OCI-LY3 (cell line): ENCODE results near the gene GPR55.

ENCODE experiments used
- H2AFZ ChIP-seq: fragments of 200-600, 300-600 bp; shearing (Covaris generic); 2 replicates; pipeline ENCODE4 v1.6.0; 2014; ENCODE audit warnings: antibody characterized with exemption, low read depth, low read length
- H3K27ac ChIP-seq: fragments of 200-600, 300-600 bp; sonication (generic); 2 replicates; pipeline ENCODE4 v1.5.1; 2014; ENCODE audit warnings: mild to moderate bottlenecking, low read length, moderate library complexity, mixed read lengths
- H3K27me3 ChIP-seq: fragments of 200-600, 300-600 bp; sonication (generic); 2 replicates; pipeline ENCODE4 v1.6.1; 2014; ENCODE audit warnings: low read depth, low read length, mixed read lengths
- H3K36me3 ChIP-seq: fragments of 200-600, 300-600 bp; sonication (generic); replicated peaks from 2 replicates; pipeline ENCODE3; 2014; ENCODE audit warnings: low read depth, low read length, mixed read lengths
- H3K4me1 ChIP-seq: fragments of 300-600, 200-600 bp; sonication (generic); 2 replicates; pipeline ENCODE4 v1.6.1; 2014; ENCODE audit warnings: low read length, mixed read lengths
- H3K4me2 ChIP-seq: fragments of 200-600, 300-600 bp; sonication (generic); 2 replicates; pipeline ENCODE4 v1.6.1; 2014; ENCODE audit warnings: low read length, mixed read lengths
- H3K4me3 ChIP-seq: fragments of 300-600, 200-600 bp; sonication (generic); 2 replicates; pipeline ENCODE4 v1.5.1; 2014; ENCODE audit warnings: antibody characterized with exemption, mild to moderate bottlenecking, low read length, moderate library complexity
- H3K79me2 ChIP-seq: fragments of 300-600, 200-600 bp; shearing (Covaris generic); 2 replicates; pipeline ENCODE4 v1.6.1; 2014; ENCODE audit warnings: mild to moderate bottlenecking, low read length, mixed read lengths
- H3K9ac ChIP-seq: fragments of 300-600, 200-600 bp; shearing (Covaris generic); 2 replicates; pipeline ENCODE4 v1.6.0; 2014; ENCODE audit warnings: mild to moderate bottlenecking, low read length, moderate library complexity
- H3K9me3 ChIP-seq: fragments of 200-600, 300-600 bp; shearing (Covaris generic); 2 replicates; pipeline ENCODE4 v1.6.1; 2014; ENCODE audit warnings: low read length, mixed read lengths; ENCODE audit not compliant: insufficient read depth
- H4K20me1 ChIP-seq: fragments of 200-600, 300-600 bp; sonication (generic); 2 replicates; pipeline ENCODE4 v1.6.1; 2016; ENCODE audit warnings: low read length, mixed read lengths; ENCODE audit not compliant: insufficient read depth
- CTCF ChIP-seq: fragments of 200-600, 300-600 bp; sonication (generic); IDR thresholded peaks from 2 replicates; pipeline ENCODE4 v1.5.1; 2014; ENCODE audit warnings: antibody characterized with exemption, low read length, low read depth
- EZH2phosphoT487 ChIP-seq: fragments of 200-600 bp; shearing (Covaris generic); IDR thresholded peaks from 2 replicates; pipeline ENCODE4 v1.6.1; 2018; ENCODE audit warnings: antibody characterized with exemption, mixed run types, low read depth

The GPR55 gene

DNA sequence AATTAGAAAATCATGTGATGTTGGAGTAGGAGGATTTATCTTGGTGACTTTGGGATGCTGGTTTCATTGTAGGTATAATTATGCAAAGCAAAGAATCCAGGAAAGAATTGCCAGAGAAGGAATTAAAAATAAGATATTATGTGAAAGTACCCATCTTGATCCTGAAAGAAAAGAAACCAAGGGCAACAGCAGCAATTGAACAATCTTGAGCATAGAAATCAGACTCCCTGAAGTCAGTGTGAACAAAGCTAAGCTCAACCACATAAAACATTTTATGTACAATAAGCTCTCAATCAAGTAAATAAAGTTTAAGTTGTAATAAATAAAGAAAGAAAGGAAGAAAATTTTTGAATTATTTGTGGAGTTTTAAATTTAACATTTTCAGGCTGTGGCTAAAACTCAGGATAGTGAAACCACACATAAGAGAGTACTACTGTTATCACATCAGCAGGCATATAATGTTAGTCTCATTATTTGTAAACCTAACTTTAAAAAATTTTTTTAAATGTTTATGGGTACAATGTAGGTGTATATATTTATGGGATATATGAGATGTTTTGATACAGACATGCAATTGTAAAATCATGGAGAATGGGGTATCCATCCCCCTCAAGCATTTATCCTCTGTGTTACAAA is 32.8 kb upstream of the GPR55 start:
- H2AFZ ChIP-seq: peak overlapping the region; percentile 69

DNA sequence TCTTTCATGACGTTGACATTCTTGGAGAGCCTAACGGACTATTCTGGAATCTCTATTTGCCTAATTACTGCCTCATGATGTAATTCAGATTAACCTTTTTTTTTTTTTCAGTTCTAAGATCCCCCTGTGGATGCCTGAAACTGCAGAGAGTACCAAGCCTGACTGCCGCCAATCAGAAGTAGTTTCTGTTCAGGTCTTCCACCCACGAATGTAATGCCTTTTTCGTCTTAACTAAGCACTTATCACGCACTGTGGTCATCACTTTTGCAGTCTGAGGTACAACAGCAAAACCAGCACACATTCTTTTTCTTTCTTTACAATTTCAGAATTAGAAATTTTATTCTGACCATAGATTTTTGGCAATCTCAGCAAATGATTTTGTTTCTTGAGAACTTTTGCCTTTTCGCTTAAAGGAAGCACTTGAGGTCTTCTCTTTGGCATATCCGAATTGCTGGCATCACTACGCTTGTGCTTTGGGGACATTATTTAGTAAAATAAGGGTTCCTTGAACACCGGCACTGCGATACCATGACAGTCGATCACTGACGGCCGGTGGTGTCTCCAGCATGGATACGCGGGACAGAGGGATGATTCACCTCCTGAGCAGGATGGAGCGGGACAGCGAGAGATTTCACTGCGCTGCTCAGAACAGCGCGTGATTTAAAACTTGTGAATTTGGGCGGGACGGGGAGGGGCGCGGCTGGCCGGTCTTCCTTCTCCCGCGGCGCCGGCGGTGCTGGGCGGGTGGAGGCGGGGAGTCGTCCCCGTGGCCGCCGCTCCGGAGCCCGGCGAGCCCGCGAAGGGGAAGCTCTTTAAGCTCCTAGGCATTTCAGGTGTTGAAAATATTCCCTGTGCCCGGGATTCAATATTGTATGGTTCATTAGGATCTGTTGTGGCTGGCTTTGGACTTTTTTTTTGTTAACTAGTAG is 32.0 kb upstream of the GPR55 start:
- Histone ChIP-seq H3K27me3 (no peaks in the 10 kb centered on the region), H4K20me1 (no peaks in the 10 kb centered on the region), H2AFZ (peak overlapping the region; percentile 69), H3K4me2 (peak overlapping the region; percentile 87), H3K4me1 (peaks cover 35% of the 10 kb centered on the region), H3K79me2 (no peaks in the 10 kb centered on the region), H3K27ac (peak overlapping the region; percentile 65), H3K4me3 (peak overlapping the region; percentile 83), H3K9ac (peak overlapping the region; percentile 66), H3K36me3 (no peaks in the 10 kb centered on the region), H3K9me3 (no peaks in the 10 kb centered on the region)
- TF ChIP-seq CTCF (no peak), EZH2phosphoT487 (no peak)

More for the DNA sequence above, 32.8 kb upstream of the GPR55 start:
- TF ChIP-seq EZH2phosphoT487 (no peak), CTCF (no peak)
- Histone ChIP-seq H3K27ac (peak overlapping the region; percentile 65), H3K4me2 (peak overlapping the region; percentile 87), H3K9ac (peak overlapping the region; percentile 66), H4K20me1 (no peaks in the 10 kb centered on the region), H3K4me3 (peak overlapping the region; percentile 83), H3K36me3 (no peaks in the 10 kb centered on the region), H3K9me3 (no peaks in the 10 kb centered on the region), H3K4me1 (peaks cover 35% of the 10 kb centered on the region), H3K79me2 (no peaks in the 10 kb centered on the region), H3K27me3 (no peaks in the 10 kb centered on the region)

GRCh38 chr2:230955163-230955737 is 30.2 kb upstream of the GPR55 start:
- H3K36me3 ChIP-seq: no peaks in the 10 kb centered on the region
- no peak overlapping the region for H3K9ac ChIP-seq
- no peaks in the 10 kb centered on the region for H3K9me3 ChIP-seq
- no peak overlapping the region for H3K4me3 ChIP-seq
- no peak for TF ChIP-seq CTCF
- TF ChIP-seq EZH2phosphoT487: no peak
- H3K4me2 ChIP-seq: no peak overlapping the region
- no peaks in the 10 kb centered on the region for H3K27me3 ChIP-seq
- no peaks in the 10 kb centered on the region for H3K79me2 ChIP-seq
- peaks cover 45% of the 10 kb centered on the region for H3K4me1 ChIP-seq
- no peak overlapping the region for H3K27ac ChIP-seq
- H2AFZ ChIP-seq: no peak overlapping the region
- H4K20me1 ChIP-seq: no peaks in the 10 kb centered on the region

GRCh38 chr2:230954746-230955145 is 29.7 kb upstream of the GPR55 start:
- peaks cover 49% of the 10 kb centered on the region for H3K4me1 ChIP-seq
- no peaks in the 10 kb centered on the region for H4K20me1 ChIP-seq
- no peak for TF ChIP-seq EZH2phosphoT487
- no peak for TF ChIP-seq CTCF
- no peak overlapping the region for H3K27ac ChIP-seq
- H2AFZ ChIP-seq: no peak overlapping the region
- no peaks in the 10 kb centered on the region for H3K27me3 ChIP-seq
- no peak overlapping the region for H3K4me3 ChIP-seq
- no peaks in the 10 kb centered on the region for H3K36me3 ChIP-seq
- no peak overlapping the region for H3K9ac ChIP-seq
- H3K9me3 ChIP-seq: no peaks in the 10 kb centered on the region
- no peak overlapping the region for H3K4me2 ChIP-seq
- no peaks in the 10 kb centered on the region for H3K79me2 ChIP-seq
